HEK293 (cell line): ENCODE results near the gene DCLK1.

Source experiments
- CTCF ChIA-PET: fragments of 350-600 bp; formaldehyde crosslinking; extraction: SDS; loops from one replicate; lab custom pipeline; 2021; ENCODE audit warnings: antibody characterized with exemption; lab: Yijun Ruan, JAX
- POLR2A ChIA-PET: fragments of 300-600 bp; formaldehyde crosslinking; extraction: SDS; loops from one replicate; lab custom pipeline; 2020; ENCODE audit warnings: antibody characterized with exemption, inconsistent platforms; lab: Yijun Ruan, JAX
- H3K27ac ChIP-seq: fragments of 200-500 bp; sonication (Bioruptor generic); 2 replicates; pipeline ENCODE4 v1.5.1; 2014; ENCODE audit warnings: low read depth, low read length, control low read depth, inconsistent platforms; ENCODE audit errors: extremely low read depth
- H3K36me3 ChIP-seq, 2 experiments: fragments of 200-500 bp in 1 of 2; sonication (Bioruptor generic) in 1 of 2; 1 replicate in 1 of 2; 2 replicates in 1 of 2; pipeline ENCODE4 v1.5.1; 2014 to 2017; ENCODE audit warnings: inconsistent platforms in 2 of 2, low read length in 2 of 2; ENCODE audit not compliant: control insufficient read depth in 2 of 2, insufficient read depth in 1 of 2
- H3K4me1 ChIP-seq: fragments of 200-500 bp; sonication (Bioruptor generic); 2 replicates; pipeline ENCODE4 v1.5.1; 2014; ENCODE audit warnings: mild to moderate bottlenecking, low read length, inconsistent platforms; ENCODE audit not compliant: control insufficient read depth, insufficient read depth
- H3K4me3 ChIP-seq: 2 replicates; pipeline ENCODE4 v1.5.1; 2011; ENCODE audit warnings: low read depth, mild to moderate bottlenecking, control low read depth, low read length, moderate library complexity
- H3K9me3 ChIP-seq: fragments of 200-500 bp; sonication (Bioruptor generic); 2 replicates; pipeline ENCODE4 v1.5.1; 2014; ENCODE audit warnings: low read depth, low read length, inconsistent platforms; ENCODE audit not compliant: control insufficient read depth, insufficient read depth
- HOXD13 ChIP-seq: sonication (generic); formaldehyde crosslinking; IDR thresholded peaks from 2 replicates; pipeline ENCODE4 v1.8.0; 2022; ENCODE audit warnings: missing genetic modification reagents, borderline replicate concordance
- KLF10 ChIP-seq: fragments of 450-650 bp; IDR thresholded peaks from 2 replicates; pipeline ENCODE4 v1.5.1; 2018; ENCODE audit warnings: missing biosample characterization, mild to moderate bottlenecking, missing genetic modification characterization
- MYNN ChIP-seq: fragments of 450-650 bp; formaldehyde crosslinking; IDR thresholded peaks from 2 replicates; pipeline ENCODE4 v1.5.1; 2016; ENCODE audit warnings: missing biosample characterization, missing genetic modification characterization, borderline replicate concordance
- PRDM1 ChIP-seq: fragments of 450-650 bp; formaldehyde crosslinking; IDR thresholded peaks from 2 replicates; pipeline ENCODE4; 2016; ENCODE audit warnings: missing biosample characterization, missing genetic modification characterization
- REPIN1 ChIP-seq: fragments of 450-650 bp; formaldehyde crosslinking; IDR thresholded peaks from 2 replicates; pipeline ENCODE4 v1.5.1; 2017; ENCODE audit warnings: missing biosample characterization, missing genetic modification characterization, low read depth
- SALL2 ChIP-seq: fragments of 450-650 bp; formaldehyde crosslinking; IDR thresholded peaks from 2 replicates; pipeline ENCODE4 v1.5.0; 2017; ENCODE audit warnings: missing biosample characterization, mild to moderate bottlenecking, missing genetic modification characterization, borderline replicate concordance
- SP7 ChIP-seq: fragments of 450-650 bp; formaldehyde crosslinking; IDR thresholded peaks from 2 replicates; pipeline ENCODE4 v1.5.1; 2016; ENCODE audit warnings: missing biosample characterization, missing genetic modification characterization
- ZFP69B ChIP-seq: fragments of 450-650 bp; formaldehyde crosslinking; IDR thresholded peaks from 2 replicates; pipeline ENCODE4 v1.5.1; 2016; ENCODE audit warnings: missing biosample characterization, missing genetic modification characterization
- ZNF114 ChIP-seq: fragments of 450-650 bp; formaldehyde crosslinking; IDR thresholded peaks from 2 replicates; pipeline ENCODE4 v1.5.0; 2017; ENCODE audit warnings: missing biosample characterization, missing genetic modification characterization
- ZNF248 ChIP-seq: fragments of 450-650 bp; formaldehyde crosslinking; IDR thresholded peaks from 2 replicates; pipeline ENCODE4 v1.5.1; 2017; ENCODE audit warnings: missing biosample characterization, missing genetic modification characterization
- ZNF324 ChIP-seq: fragments of 450-650 bp; formaldehyde crosslinking; IDR thresholded peaks from 2 replicates; pipeline ENCODE4 v1.5.1; 2016; ENCODE audit warnings: missing biosample characterization, missing genetic modification characterization
- ZNF555 ChIP-seq: fragments of 450-650 bp; formaldehyde crosslinking; conservative IDR thresholded peaks from 2 replicates; pipeline ENCODE4 v1.5.1; 2017; ENCODE audit warnings: missing biosample characterization, mild to moderate bottlenecking, missing genetic modification characterization, inconsistent platforms
- ZNF660 ChIP-seq: fragments of 450-650 bp; IDR thresholded peaks from 2 replicates; pipeline ENCODE4 v1.5.1; 2018; ENCODE audit warnings: missing biosample characterization, mild to moderate bottlenecking, missing genetic modification characterization
- ZNF707 ChIP-seq: fragments of 450-650 bp; formaldehyde crosslinking; IDR thresholded peaks from 2 replicates; pipeline ENCODE4 v1.5.1; 2016; ENCODE audit warnings: missing biosample characterization, missing genetic modification characterization
- ZNF768 ChIP-seq: fragments of 450-650 bp; formaldehyde crosslinking; IDR thresholded peaks from 2 replicates; pipeline ENCODE4 v1.5.1; 2018; ENCODE audit warnings: missing biosample characterization, mild to moderate bottlenecking, missing genetic modification characterization
- TF ChIP-seq, protein P1 (sequence below): fragments of 450-650 bp; formaldehyde crosslinking; IDR thresholded peaks from 2 replicates; pipeline ENCODE4 v1.5.1; 2016; ENCODE audit warnings: missing biosample characterization, missing genetic modification characterization, low read depth
- TF ChIP-seq, protein P2 (sequence below): fragments of 450-650 bp; IDR thresholded peaks from 2 replicates; pipeline ENCODE4 v1.5.1; 2018; ENCODE audit warnings: missing biosample characterization, mild to moderate bottlenecking, missing genetic modification characterization
- TF ChIP-seq, protein P3 (sequence below): fragments of 450-650 bp; formaldehyde crosslinking; IDR thresholded peaks from 2 replicates; pipeline ENCODE4; 2016; ENCODE audit warnings: missing biosample characterization, missing genetic modification characterization
- TF ChIP-seq, protein P4 (sequence below): fragments of 450-650 bp; formaldehyde crosslinking; IDR thresholded peaks from 2 replicates; pipeline ENCODE4 v1.5.1; 2016; ENCODE audit warnings: missing biosample characterization, missing genetic modification characterization

DCLK1 gene

DNA sequence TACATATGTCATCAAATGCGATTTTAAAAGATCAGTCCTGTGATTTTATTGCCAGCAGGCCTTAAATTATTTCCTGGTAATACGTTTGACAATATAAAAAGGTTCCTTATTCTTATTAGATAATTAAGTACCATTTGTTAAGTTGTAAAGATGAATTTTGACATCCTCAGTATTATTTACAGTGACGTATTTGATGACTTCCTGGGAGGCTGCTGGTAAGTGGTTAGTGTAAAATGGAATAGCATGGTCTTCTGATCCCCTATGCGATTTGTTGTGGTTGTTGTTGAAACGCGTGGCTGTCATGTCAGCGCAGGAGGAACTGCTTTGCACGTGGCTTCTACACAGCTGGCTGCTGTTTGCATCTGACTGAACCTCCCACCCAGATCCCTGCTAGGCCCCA, 99.7 kb downstream of the DCLK1 start (continued):
- TF ChIP-seq, protein P1, sequence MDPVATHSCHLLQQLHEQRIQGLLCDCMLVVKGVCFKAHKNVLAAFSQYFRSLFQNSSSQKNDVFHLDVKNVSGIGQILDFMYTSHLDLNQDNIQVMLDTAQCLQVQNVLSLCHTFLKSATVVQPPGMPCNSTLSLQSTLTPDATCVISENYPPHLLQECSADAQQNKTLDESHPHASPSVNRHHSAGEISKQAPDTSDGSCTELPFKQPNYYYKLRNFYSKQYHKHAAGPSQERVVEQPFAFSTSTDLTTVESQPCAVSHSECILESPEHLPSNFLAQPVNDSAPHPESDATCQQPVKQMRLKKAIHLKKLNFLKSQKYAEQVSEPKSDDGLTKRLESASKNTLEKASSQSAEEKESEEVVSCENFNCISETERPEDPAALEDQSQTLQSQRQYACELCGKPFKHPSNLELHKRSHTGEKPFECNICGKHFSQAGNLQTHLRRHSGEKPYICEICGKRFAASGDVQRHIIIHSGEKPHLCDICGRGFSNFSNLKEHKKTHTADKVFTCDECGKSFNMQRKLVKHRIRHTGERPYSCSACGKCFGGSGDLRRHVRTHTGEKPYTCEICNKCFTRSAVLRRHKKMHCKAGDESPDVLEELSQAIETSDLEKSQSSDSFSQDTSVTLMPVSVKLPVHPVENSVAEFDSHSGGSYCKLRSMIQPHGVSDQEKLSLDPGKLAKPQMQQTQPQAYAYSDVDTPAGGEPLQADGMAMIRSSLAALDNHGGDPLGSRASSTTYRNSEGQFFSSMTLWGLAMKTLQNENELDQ (tag by site-specific recombination) = no peak
- TF ChIP-seq ZNF248 (tag by site-specific recombination) (no peak), SALL2 (no peak), ZNF768 (no peak), ZNF660 (tag by site-specific recombination) (no peak), ZFP69B (tag by site-specific recombination) (no peak), HOXD13 (no peak)
- TF ChIP-seq, protein P2, sequence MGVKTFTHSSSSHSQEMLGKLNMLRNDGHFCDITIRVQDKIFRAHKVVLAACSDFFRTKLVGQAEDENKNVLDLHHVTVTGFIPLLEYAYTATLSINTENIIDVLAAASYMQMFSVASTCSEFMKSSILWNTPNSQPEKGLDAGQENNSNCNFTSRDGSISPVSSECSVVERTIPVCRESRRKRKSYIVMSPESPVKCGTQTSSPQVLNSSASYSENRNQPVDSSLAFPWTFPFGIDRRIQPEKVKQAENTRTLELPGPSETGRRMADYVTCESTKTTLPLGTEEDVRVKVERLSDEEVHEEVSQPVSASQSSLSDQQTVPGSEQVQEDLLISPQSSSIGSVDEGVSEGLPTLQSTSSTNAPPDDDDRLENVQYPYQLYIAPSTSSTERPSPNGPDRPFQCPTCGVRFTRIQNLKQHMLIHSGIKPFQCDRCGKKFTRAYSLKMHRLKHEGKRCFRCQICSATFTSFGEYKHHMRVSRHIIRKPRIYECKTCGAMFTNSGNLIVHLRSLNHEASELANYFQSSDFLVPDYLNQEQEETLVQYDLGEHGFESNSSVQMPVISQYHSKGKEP (tag by site-specific recombination) = no peak
- TF ChIP-seq, protein P3, sequence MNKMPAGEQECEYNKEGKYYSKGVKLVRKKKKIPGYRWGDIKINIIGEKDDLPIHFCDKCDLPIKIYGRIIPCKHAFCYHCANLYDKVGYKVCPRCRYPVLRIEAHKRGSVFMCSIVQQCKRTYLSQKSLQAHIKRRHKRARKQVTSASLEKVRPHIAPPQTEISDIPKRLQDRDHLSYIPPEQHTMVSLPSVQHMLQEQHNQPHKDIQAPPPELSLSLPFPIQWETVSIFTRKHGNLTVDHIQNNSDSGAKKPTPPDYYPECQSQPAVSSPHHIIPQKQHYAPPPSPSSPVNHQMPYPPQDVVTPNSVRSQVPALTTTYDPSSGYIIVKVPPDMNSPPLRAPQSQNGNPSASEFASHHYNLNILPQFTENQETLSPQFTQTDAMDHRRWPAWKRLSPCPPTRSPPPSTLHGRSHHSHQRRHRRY (tag by site-specific recombination) = no peak

DNA sequence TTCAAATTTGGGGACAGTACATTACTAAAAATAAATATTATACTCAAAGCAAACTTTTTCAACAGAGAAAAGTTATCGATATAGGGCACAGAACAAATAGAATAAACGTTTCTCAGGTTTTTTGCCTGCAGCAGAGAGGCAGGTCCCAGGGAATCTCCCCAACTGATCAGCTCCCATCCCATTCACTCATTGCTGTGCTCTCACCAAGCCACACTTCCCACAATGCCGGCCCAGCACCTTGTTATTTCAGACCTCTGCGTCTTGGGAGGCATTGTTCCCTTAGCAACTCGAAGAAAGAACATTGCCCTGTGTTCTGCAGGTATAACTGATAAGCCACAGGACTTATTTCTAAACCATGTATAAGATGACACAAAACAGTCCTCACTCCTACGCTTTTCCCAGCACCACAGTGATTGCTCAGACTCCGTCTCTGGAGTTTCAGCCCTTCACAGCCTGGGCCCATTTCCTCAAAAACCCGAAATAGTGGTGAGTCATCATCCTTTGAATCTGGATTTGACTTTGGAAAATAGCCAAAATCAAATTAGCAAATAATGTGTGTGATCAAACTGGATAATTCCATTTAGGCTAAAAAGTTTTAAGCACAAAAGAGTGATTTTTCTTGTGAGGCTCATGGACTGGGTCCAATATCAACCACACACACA, 100.4 kb downstream of the DCLK1 start:
- TF ChIP-seq PRDM1 (tag by site-specific recombination) (no peak), MYNN (tag by site-specific recombination) (no peak), ZNF324 (tag by site-specific recombination) (no peak), ZNF555 (tag by site-specific recombination) (no peak), KLF10 (tag by site-specific recombination) (no peak), SALL2 (no peak), ZNF114 (tag by site-specific recombination) (no peak), REPIN1 (no peak), ZNF707 (tag by site-specific recombination) (no peak), SP7 (tag by site-specific recombination) (no peak)
- TF ChIP-seq, protein P4, sequence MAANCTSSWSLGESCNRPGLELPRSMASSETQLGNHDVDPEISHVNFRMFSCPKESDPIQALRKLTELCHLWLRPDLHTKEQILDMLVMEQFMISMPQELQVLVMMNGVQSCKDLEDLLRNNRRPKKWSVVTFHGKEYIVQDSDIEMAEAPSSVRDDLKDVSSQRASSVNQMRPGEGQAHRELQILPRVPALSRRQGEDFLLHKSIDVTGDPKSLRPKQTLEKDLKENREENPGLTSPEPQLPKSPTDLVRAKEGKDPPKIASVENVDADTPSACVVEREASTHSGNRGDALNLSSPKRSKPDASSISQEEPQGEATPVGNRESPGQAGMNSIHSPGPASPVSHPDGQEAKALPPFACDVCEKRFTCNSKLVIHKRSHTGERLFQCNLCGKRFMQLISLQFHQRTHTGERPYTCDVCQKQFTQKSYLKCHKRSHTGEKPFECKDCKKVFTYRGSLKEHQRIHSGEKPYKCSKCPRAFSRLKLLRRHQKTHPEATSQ (tag by site-specific recombination) = no peak
- ChIA-PET POLR2A (no interaction called here), CTCF (no interaction called here)
- H3K4me1 ChIP-seq = no peaks in the 10 kb centered on the region
- H3K4me3 ChIP-seq = no peak overlapping the region
- no peaks in the 10 kb centered on the region for H3K9me3 ChIP-seq
- H3K27ac ChIP-seq = no peak overlapping the region
- no peaks in the 10 kb centered on the region for H3K36me3 ChIP-seq
